HEK293T (cell line): ENCODE results near the gene DNLZ.

ENCODE experiments used
- BHLHE40 ChIP-seq: fragments of 450-650 bp; IDR thresholded peaks from 2 replicates; pipeline ENCODE4 v1.6.1; 2016; ENCODE audit warnings: mild to moderate bottlenecking, moderate library complexity, borderline replicate concordance
- CTBP1 ChIP-seq: fragments of 450-650 bp; IDR thresholded peaks from 2 replicates; pipeline ENCODE4 v1.6.1; 2016; ENCODE audit warnings: borderline replicate concordance
- ELF4 ChIP-seq: fragments of 450-650 bp; IDR thresholded peaks from 2 replicates; pipeline ENCODE4 v1.6.1; 2017; ENCODE audit warnings: antibody characterized with exemption
- FOXA1 ChIP-seq: fragments of 450-650 bp; IDR thresholded peaks from 2 replicates; pipeline ENCODE4 v1.6.1; 2016; ENCODE audit warnings: mild to moderate bottlenecking
- FOXK2 ChIP-seq: fragments of 450-650 bp; IDR thresholded peaks from 2 replicates; pipeline ENCODE4 v1.6.1; 2016; ENCODE audit warnings: mild to moderate bottlenecking
- FOXM1 ChIP-seq: fragments of 450-650 bp; IDR thresholded peaks from 2 replicates; pipeline ENCODE4 v1.6.1; 2017; ENCODE audit warnings: mild to moderate bottlenecking, borderline replicate concordance
- HDGF ChIP-seq: fragments of 450-650 bp; IDR thresholded peaks from 2 replicates; pipeline ENCODE4 v1.6.1; 2017; ENCODE audit warnings: antibody characterized with exemption, borderline replicate concordance
- L3MBTL2 ChIP-seq: fragments of 450-650 bp; conservative IDR thresholded peaks from 2 replicates; pipeline ENCODE4 v1.6.1; 2016; ENCODE audit warnings: mild to moderate bottlenecking
- LEF1 ChIP-seq: fragments of 450-650 bp; IDR thresholded peaks from 2 replicates; pipeline ENCODE4 v1.6.1; 2017; ENCODE audit warnings: mild to moderate bottlenecking, borderline replicate concordance
- PKNOX1 ChIP-seq: fragments of 450-650 bp; IDR thresholded peaks from 2 replicates; pipeline ENCODE4 v1.6.1; 2016
- SP1 ChIP-seq: fragments of 450-650 bp; IDR thresholded peaks from 2 replicates; pipeline ENCODE4 v1.6.1; 2017
- SUZ12 ChIP-seq: fragments of 450-650 bp; IDR thresholded peaks from 2 replicates; pipeline ENCODE4 v1.6.1; 2016; ENCODE audit warnings: mild to moderate bottlenecking
- TARDBP ChIP-seq: fragments of 450-650 bp; IDR thresholded peaks from 2 replicates; pipeline ENCODE4 v1.6.1; 2016
- ZNF384 ChIP-seq: fragments of 450-650 bp; IDR thresholded peaks from 2 replicates; pipeline ENCODE4 v1.6.1; 2016

GRCh38 chr9:136323371-136323789, 40.2 kb downstream of the DNLZ start:
- no peak for TF ChIP-seq L3MBTL2
- no peak for TF ChIP-seq ZNF384
- TF ChIP-seq SUZ12, result no peak
- TF ChIP-seq LEF1, result no peak
- no peak for TF ChIP-seq FOXK2
- no peak for TF ChIP-seq SP1
- TF ChIP-seq ELF4, result no peak
- TF ChIP-seq FOXA1, result no peak
- no peak for TF ChIP-seq TARDBP
- TF ChIP-seq PKNOX1, result no peak
- no peak for TF ChIP-seq HDGF
- TF ChIP-seq FOXM1, result no peak
- no peak for TF ChIP-seq CTBP1
- no peak for TF ChIP-seq BHLHE40
